ENCODE results near the gene BRD4. TPM values are rescaled to one million over a fixed set of nuclear protein-coding genes. Genes with fewer than 3 reads are reported as not detected.

Gene BRD4
- total RNA-seq, 4 donors from 2014 or later = 51.0 to 148 (median 77.5) TPM

DNA sequence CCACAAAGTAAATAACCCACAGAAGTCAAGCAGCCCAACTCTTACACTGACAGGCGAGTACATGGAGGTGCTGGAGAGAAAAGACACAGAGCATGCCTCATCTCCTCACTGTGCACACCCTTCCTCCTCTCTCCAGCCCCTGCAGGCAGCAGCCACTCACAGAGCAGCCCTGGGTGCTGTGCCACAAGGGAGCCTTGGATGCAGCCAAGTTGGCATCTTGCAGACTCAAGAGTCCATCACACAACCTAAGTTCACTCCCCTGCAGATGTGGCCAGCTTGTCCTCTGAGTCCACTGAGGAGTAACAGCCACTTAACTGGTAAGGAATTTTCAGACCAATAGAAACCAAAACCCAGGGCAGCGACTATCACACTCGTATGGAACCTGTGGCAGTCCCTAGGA is 47.4 kb downstream of the BRD4 start:
- H3K9me3 ChIP-seq = no peaks in the 10 kb centered on the region
- no peak for DNase-seq
- no peak overlapping the region for H3K27ac ChIP-seq
- H3K27me3 ChIP-seq = no peaks in the 10 kb centered on the region
- TF ChIP-seq CTCF (IDR thresholded peaks at IDR 0.05) (no peak), POLR2A (IDR thresholded peaks at IDR 0.05) (no peak)
- H3K4me1 ChIP-seq = peaks cover 5 to 93% (median 50%) of the 10 kb centered on the region in 4 donors
- H3K36me3 ChIP-seq = no peaks in the 10 kb centered on the region
- H3K4me3 ChIP-seq = no peak overlapping the region

GRCh38 chr19:15284091-15284490 is 48.2 kb downstream of the BRD4 start:
- no peaks in the 10 kb centered on the region for H3K27me3 ChIP-seq
- TF ChIP-seq CTCF (IDR thresholded peaks at IDR 0.05) = no peak
- no peak for TF ChIP-seq POLR2A (IDR thresholded peaks at IDR 0.05)
- peak overlapping the region in 2 of 4 donors; percentile 12 to 31 for H3K27ac ChIP-seq
- no peaks in the 10 kb centered on the region for H3K36me3 ChIP-seq
- no peaks in the 10 kb centered on the region for H3K9me3 ChIP-seq
- no peak overlapping the region for H3K4me3 ChIP-seq
- H3K4me1 ChIP-seq = peaks cover 5 to 99% (median 47%) of the 10 kb centered on the region in 4 donors
- no peak for DNase-seq

GRCh38 chr19:15283141-15283883 is 49.0 kb downstream of the BRD4 start:
- H3K4me3 ChIP-seq = no peak overlapping the region
- peaks cover 5 to 97% (median 39%) of the 10 kb centered on the region in 4 donors for H3K4me1 ChIP-seq
- peak overlapping the region in 2 of 4 donors; percentile 12 to 31 for H3K27ac ChIP-seq
- H3K36me3 ChIP-seq = no peaks in the 10 kb centered on the region
- no peaks in the 10 kb centered on the region for H3K9me3 ChIP-seq
- no peak for TF ChIP-seq CTCF (IDR thresholded peaks at IDR 0.05)
- no peak for TF ChIP-seq POLR2A (IDR thresholded peaks at IDR 0.05)
- peak in 1 of 3 donors; percentile 66 for DNase-seq
- no peaks in the 10 kb centered on the region for H3K27me3 ChIP-seq

GRCh38 chr19:15282311-15282705 is 50.0 kb downstream of the BRD4 start:
- no peak overlapping the region for H3K4me3 ChIP-seq
- no peaks in the 10 kb centered on the region for H3K9me3 ChIP-seq
- no peak overlapping the region for H3K27ac ChIP-seq
- TF ChIP-seq POLR2A (IDR thresholded peaks at IDR 0.05) (no peak), CTCF (IDR thresholded peaks at IDR 0.05) (no peak)
- no peak for DNase-seq
- H3K27me3 ChIP-seq = no peaks in the 10 kb centered on the region
- no peaks in the 10 kb centered on the region for H3K36me3 ChIP-seq
- H3K4me1 ChIP-seq = peaks cover 5 to 97% (median 34%) of the 10 kb centered on the region in 4 donors

DNA sequence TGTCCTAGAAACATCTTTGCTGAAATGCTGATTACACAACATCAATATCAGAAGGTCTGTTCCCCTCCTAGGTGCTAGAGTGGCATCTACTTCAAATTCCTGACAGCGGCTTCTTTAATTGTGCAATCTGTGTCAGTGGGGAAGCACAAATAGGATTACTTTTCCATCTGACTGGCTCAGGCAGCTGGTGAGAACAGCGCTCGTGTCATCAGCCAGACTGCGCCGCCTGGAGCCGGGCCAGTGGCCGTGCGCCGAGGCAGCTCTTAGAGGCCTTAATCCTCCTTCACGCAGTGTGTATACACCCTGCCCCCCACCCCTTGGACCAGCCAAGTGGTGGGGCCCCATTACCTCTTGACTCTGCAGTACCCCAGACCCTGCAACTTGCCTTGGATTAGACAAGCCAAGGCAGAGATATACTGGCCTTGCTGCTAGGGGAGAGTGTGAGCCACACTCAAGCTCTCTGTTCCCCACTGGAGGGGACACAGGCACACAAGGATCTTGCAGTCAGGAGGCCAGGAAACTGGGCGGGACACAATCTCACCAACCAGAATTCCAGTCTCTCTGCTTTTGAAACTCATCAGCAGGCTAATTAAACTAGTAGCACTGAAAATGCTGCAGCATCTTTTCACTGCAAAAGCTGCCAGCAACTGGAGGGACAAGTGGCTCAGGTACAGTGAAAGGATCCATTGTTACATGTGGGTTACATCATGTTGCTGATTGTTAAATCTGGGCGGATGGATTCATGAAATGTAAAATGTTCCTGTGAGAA is 51.2 kb downstream of the BRD4 start:
- Histone ChIP-seq H3K4me1 (peaks cover 5 to 94% (median 35%) of the 10 kb centered on the region in 4 donors), H3K9me3 (no peaks in the 10 kb centered on the region), H3K27ac (peak overlapping the region in 3 of 4 donors; percentile 34 to 58 (median 42)), H3K36me3 (no peaks in the 10 kb centered on the region), H3K27me3 (no peaks in the 10 kb centered on the region), H3K4me3 (no peak overlapping the region)
- TF ChIP-seq POLR2A (IDR thresholded peaks at IDR 0.05) (no peak), CTCF (IDR thresholded peaks at IDR 0.05) (peak in 1 of 6 experiments; percentile 22)
- DNase-seq = peak in 2 of 3 donors; percentile 39 to 75

Data from Peyer's patch (tissue), 4 donors.